Omental fat pad (tissue), 4 donors: ENCODE results near the gene CD200R1. TPM values are rescaled to one million over a fixed set of nuclear protein-coding genes. Genes with fewer than 3 reads are reported as not detected.

Experiments used
- ATAC-seq: fragments of 150-250 bp; one replicate; pipeline ENCODE4 v1.9.1; 2016; ENCODE audit warnings: mild to moderate bottlenecking, moderate library complexity; ENCODE audit not compliant: low FRiP score
- DNase-seq: peaks from one replicate; pipeline ENCODE4 v3.0.0-alpha.2; 2019; ENCODE audit warnings: low spot score
- CTCF ChIP-seq, 3 donors: fragments of 450-650 bp; IDR thresholded peaks; one replicate each; pipeline ENCODE4 v1.5.1; 2016 to 2017; ENCODE audit warnings: antibody characterized with exemption in 3 of 3, mild to moderate bottlenecking in 3 of 3, moderate library complexity in 2 of 3
- total RNA-seq, 4 donors: library from RNA; depleted of rRNA; stranded (reverse); fragments of >200 nt; gene quantifications; one replicate each; pipeline ENCODE4 v1.1.0, GENCODE V29; 2016

Gene CD200R1
- total RNA-seq, 4 donors from 2014 or later, result 1.1 to 4.3 (median 3.0) TPM

GRCh38 chr3:112875561-112875960 lies 99.3 kb downstream of the CD200R1 start:
- DNase-seq (no peak), ATAC-seq (no peak)
- no peak for TF ChIP-seq CTCF (IDR thresholded peaks at IDR 0.05)

- ATAC-seq (no peak), DNase-seq (no peak)
- TF ChIP-seq CTCF (IDR thresholded peaks at IDR 0.05), result no peak
Measured at GRCh38 chr3:112874725-112875124, 100.2 kb downstream of the CD200R1 start.

GRCh38 chr3:112873632-112874031 lies 101.3 kb downstream of the CD200R1 start:
- ATAC-seq, result no peak
- no peak for TF ChIP-seq CTCF (IDR thresholded peaks at IDR 0.05)
- DNase-seq, result no peak

GRCh38 chr3:112871735-112872134 lies 103.2 kb downstream of the CD200R1 start:
- ATAC-seq, result no peak
- DNase-seq, result no peak
- TF ChIP-seq CTCF (IDR thresholded peaks at IDR 0.05), result no peak

Other genes with a start within 250 kb of the CD200R1 start
- not detected for gene CD200R1L, start 128.2 kb downstream of the CD200R1 start, total RNA-seq
- 10 to 100 TPM; 13.9 to 21.6 (median 17.2) TPM for gene GTPBP8, start 15.9 kb upstream of the CD200R1 start, total RNA-seq
- gene BOC, start 236.5 kb upstream of the CD200R1 start, total RNA-seq, result 100 to 1,000 TPM in 1 of 4 donors, 10 to 100 TPM in 3; 28.1 to 103 (median 54.0) TPM